Activated CD4-positive, alpha-beta T cell treated with anti-CD3 and anti-CD28 coated beads, Interleukin-2, amount 10 ng/mL, durations not matched to agents 24 days and 14 days (primary cell): Measurements from ENCODE around the gene RAI14. TPM values are rescaled to one million over a fixed set of nuclear protein-coding genes. Genes with fewer than 3 reads are reported as not detected.
A peak's percentile ranks its signal among the peaks of the same experiment; 100 is the strongest.

Experiments used
- DNase-seq: peaks from one replicate; pipeline ENCODE4 v3.0.0; 2022
- H3K27ac Mint-ChIP-seq: one replicate; pipeline ENCODE4 v1.8.0; 2022; ENCODE audit warnings: mild to moderate bottlenecking, mixed read lengths
- H3K27me3 Mint-ChIP-seq: one replicate; pipeline ENCODE4 v1.8.0; 2022; ENCODE audit warnings: mixed read lengths
- H3K36me3 Mint-ChIP-seq: one replicate; pipeline ENCODE4 v1.8.0; 2022; ENCODE audit warnings: low read depth, mild to moderate bottlenecking, mixed read lengths
- H3K4me1 Mint-ChIP-seq: one replicate; pipeline ENCODE4 v1.8.0; 2021; ENCODE audit warnings: mixed read lengths
- H3K4me3 Mint-ChIP-seq: one replicate; pipeline ENCODE4 v1.8.0; 2022; ENCODE audit warnings: mild to moderate bottlenecking, moderate library complexity, mixed read lengths
- H3K9me3 Mint-ChIP-seq: one replicate; pipeline ENCODE4 v1.8.0; 2021; ENCODE audit warnings: mixed read lengths
- intact Hi-C: fragments of 100-400 bp; cut with micrococcal nuclease; formaldehyde crosslinking; loops from one replicate; pipeline ENCODE4 v1.15.1; 2023
- total RNA-seq: library from RNA; stranded (reverse); gene quantifications from 2 replicates; pipeline ENCODE4 v1.2.3, GENCODE V29; 2022

The RAI14 gene
- total RNA-seq, 1 donor from 2014 or later = 5.1 TPM

DNA sequence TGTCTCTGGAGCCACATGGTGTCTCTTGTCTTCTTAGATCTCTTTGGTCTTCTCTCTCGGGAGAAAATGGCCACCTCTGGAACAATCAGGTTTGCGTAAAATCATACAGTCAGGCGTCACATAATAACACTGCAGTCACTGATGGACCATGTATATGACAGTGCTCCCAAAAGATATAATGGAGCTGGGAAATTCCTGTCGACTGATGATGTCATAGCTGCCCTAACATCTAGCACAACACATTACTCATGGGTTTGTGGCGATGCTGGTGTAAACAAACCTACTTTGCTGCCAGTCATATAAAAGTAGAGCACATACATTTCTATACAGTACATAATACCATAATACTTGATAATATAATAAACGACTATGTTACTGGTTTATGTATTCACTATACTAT lies 30.1 kb upstream of the RAI14 start:
- no peak overlapping the region for H3K4me3 Mint-ChIP-seq
- no peak for DNase-seq
- H3K36me3 Mint-ChIP-seq = no peaks in the 10 kb centered on the region
- peaks cover 3% of the 10 kb centered on the region for H3K4me1 Mint-ChIP-seq
- no peaks in the 10 kb centered on the region for H3K27me3 Mint-ChIP-seq
- intact Hi-C loops = no loop called here
- H3K9me3 Mint-ChIP-seq = no peaks in the 10 kb centered on the region
- H3K27ac Mint-ChIP-seq = no peak overlapping the region

DNA sequence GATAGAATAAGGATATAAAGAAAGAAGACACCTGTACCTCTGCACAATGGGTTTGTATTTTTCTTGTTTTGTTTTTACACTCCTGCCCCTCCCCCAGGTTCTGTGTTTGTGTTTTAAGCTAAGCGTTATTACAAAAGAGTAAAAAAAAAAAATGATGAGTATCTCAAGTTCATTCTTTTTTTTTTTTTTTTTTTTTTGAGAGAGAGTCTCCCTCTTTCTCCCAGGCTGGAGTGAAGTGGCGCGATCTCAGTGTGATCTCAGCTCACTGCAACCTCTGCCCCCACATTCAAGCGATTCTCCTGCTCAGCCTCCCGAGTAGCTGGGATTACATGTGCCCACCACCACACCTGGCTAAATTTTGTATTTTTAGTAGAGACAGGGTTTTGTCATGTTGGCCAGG lies 29.4 kb upstream of the RAI14 start:
- no peak overlapping the region for H3K4me3 Mint-ChIP-seq
- no peaks in the 10 kb centered on the region for H3K36me3 Mint-ChIP-seq
- no peaks in the 10 kb centered on the region for H3K27me3 Mint-ChIP-seq
- no peaks in the 10 kb centered on the region for H3K9me3 Mint-ChIP-seq
- H3K4me1 Mint-ChIP-seq = peaks cover under 1% of the 10 kb centered on the region
- H3K27ac Mint-ChIP-seq = no peak overlapping the region
- no peak for DNase-seq
- intact Hi-C loops = no loop called here

DNA sequence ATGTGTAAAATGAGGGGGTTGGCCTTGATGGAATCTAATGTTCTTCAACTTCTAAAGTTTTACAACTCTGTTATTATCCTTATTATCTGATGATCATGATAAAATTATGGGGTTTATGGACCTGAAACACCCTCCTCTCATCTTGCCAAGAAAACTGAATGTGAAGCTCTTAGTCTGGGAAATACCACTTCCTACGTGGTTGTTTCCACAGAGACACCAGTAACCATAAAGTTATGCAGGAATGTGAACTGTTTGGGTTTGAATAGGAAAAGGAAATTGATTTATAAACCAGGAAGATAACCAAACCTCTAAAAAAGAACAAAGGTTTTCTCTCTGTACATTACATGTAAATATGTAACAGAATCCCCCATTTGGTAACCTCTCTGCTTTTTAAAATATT lies 28.3 kb upstream of the RAI14 start:
- Mint-ChIP-seq H3K36me3 (no peaks in the 10 kb centered on the region), H3K27me3 (no peaks in the 10 kb centered on the region)

DNA sequence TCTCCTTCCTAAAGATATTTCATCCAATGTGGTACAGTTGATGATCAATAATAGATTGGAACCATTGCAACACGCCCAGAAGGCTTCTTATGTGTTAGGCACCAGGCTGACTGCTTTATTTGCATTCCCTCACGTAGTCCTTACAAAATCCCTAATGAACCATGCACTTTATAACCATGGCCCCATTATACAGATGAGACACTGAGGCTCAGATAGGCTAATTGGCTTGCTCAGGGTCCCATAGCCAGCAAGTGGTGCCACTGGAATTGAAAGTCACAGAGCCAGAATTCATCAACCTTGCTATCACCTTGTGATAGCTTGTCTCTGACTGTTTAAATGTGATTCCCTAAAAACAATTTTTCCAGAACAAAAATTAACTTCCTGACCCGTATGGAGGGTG lies 27.8 kb upstream of the RAI14 start:
- H3K4me3 Mint-ChIP-seq = no peak overlapping the region
- no peak for DNase-seq
- no peaks in the 10 kb centered on the region for H3K4me1 Mint-ChIP-seq
- no peaks in the 10 kb centered on the region for H3K36me3 Mint-ChIP-seq
- no peaks in the 10 kb centered on the region for H3K27me3 Mint-ChIP-seq
- intact Hi-C loops = no loop called here
- H3K27ac Mint-ChIP-seq = no peak overlapping the region
- no peaks in the 10 kb centered on the region for H3K9me3 Mint-ChIP-seq

More for the DNA sequence above, 28.3 kb upstream of the RAI14 start:
- Mint-ChIP-seq H3K4me1 (no peaks in the 10 kb centered on the region), H3K27ac (no peak overlapping the region), H3K4me3 (no peak overlapping the region), H3K9me3 (no peaks in the 10 kb centered on the region)
- intact Hi-C loops = no loop called here
- DNase-seq = no peak

DNA sequence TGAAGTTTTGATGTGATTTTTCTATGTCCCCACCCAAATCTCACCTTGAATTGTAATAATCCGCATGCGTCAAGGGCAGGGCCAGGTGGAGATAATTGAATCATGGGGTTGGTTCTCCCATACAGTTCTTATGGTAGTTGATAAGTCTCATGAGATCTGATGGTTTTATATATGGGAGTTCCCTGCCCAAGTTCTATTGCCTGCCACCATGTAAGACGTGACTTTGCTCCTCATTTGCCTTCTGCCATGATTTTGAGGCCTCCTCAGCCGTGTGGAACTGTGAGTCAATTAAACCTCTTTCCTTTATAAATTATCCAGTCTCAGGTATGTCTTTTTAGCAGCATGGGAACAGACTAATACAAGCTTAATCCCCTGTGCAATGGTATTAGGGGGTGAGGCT lies 25.5 kb upstream of the RAI14 start:
- no peak overlapping the region for H3K4me3 Mint-ChIP-seq
- no peaks in the 10 kb centered on the region for H3K27me3 Mint-ChIP-seq
- intact Hi-C loops = no loop called here
- no peaks in the 10 kb centered on the region for H3K9me3 Mint-ChIP-seq
- DNase-seq = no peak
- no peaks in the 10 kb centered on the region for H3K36me3 Mint-ChIP-seq
- no peaks in the 10 kb centered on the region for H3K4me1 Mint-ChIP-seq
- no peak overlapping the region for H3K27ac Mint-ChIP-seq

DNA sequence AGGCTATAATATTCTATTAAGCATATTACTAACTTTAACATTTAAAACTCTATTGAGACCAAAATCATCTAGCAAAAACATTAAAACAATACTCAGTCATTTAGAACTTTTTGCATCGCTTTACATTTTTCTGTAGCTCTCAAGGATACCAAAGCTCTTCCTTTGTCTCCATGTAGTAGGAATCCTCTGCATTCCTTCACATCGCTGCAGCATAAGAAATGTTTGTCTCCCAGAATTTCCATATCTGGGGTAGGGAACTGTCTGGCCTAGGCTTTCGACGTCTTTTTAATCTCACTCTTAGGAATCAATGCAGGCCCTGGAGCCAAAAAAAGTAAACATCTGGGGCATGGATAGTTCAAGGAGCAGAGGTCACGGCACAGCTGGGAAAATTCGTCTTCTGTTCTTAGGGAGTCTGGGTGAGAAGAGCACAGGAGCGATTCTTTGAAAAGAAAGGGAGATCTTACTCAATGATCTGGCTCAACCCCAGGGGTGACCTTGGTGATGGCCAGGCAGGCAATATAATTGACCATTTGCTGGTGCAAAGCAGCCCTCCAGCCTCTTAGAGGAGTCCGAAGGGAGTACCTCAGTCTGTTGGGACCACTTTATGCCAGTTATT lies 23.2 kb upstream of the RAI14 start:
- no peak for DNase-seq
- intact Hi-C loops = no loop called here
- H3K4me1 Mint-ChIP-seq = no peaks in the 10 kb centered on the region
- no peak overlapping the region for H3K27ac Mint-ChIP-seq
- H3K27me3 Mint-ChIP-seq = no peaks in the 10 kb centered on the region
- H3K4me3 Mint-ChIP-seq = no peak overlapping the region
- no peaks in the 10 kb centered on the region for H3K9me3 Mint-ChIP-seq
- H3K36me3 Mint-ChIP-seq = no peaks in the 10 kb centered on the region

DNA sequence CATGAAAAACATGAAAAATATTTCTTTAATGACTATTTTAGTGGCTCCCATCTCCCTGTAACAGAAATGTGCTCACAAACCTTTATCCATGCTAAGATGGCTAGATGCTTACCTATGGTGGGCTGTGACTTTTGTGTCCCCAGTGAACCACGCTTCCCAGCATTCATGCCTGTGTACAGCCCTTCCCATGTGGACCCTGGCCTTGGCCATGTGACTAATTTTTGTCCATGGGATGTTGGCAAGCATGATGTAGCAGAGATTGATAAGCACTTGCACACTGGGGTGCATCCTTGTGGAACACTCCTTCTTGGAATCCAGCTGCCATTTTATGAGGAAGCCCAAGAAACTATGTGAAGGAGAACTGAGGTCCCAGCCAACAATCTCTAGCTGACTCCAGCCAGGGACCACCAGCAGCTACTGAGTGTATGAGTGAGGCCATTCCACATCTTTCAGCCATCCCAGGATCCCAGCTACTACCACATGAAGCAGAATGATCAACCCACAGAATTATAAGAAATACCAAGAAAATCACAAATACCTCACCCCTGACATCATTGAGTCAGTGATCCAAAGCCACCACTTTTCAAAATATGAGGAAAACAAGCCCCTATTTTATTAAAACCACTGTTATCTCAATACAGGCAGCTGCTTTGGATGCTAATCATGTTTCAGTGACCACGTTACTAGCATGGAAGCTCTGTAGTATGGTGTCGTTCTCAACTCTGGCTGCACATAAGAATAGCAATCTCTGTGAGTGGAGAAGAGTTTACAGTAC lies 16.1 kb upstream of the RAI14 start:
- DNase-seq = no peak
- H3K4me1 Mint-ChIP-seq = no peaks in the 10 kb centered on the region
- no peaks in the 10 kb centered on the region for H3K27me3 Mint-ChIP-seq
- no peaks in the 10 kb centered on the region for H3K36me3 Mint-ChIP-seq
- intact Hi-C loops = no loop called here
- no peak overlapping the region for H3K27ac Mint-ChIP-seq
- no peaks in the 10 kb centered on the region for H3K9me3 Mint-ChIP-seq
- H3K4me3 Mint-ChIP-seq = no peak overlapping the region

DNA sequence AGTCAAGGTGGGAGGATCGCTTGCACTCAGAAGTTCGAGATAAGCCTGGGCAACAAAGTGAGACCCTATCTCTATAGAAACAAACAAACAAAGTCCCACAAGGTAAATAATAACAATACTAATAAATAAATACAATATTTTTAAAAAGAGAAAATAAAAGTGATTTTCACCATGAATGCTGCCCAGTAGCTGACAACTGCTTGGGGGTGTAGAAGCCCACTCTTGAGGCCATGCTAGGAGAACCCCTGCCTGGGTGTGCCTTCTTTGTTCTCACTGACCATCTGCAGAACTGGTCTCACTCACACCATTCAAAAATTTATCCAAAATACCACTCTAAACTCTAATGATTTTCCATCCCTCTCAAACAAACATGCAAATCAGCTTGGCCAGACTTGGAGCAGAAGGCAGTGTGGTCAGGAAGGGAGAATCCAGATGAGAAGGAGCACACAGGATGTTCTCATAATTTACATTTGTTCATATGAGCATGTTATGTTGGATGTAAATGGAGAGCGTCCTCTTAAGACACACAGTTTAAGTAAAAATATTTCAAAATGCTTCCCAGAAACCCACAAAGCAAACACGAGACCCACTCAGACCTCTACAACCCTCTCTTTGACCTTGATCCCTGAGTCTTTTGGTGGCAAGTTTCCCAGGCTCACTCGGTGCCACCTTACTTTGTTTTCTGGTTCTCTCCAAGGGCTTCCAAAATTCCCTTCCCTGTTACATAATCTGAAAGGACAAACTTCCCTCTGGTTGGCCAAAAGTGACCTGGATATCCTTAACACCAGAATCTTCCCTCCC lies 7.9 kb upstream of the RAI14 start:
- intact Hi-C loops = no loop called here
- Mint-ChIP-seq H3K9me3 (no peaks in the 10 kb centered on the region), H3K4me1 (no peaks in the 10 kb centered on the region), H3K36me3 (no peaks in the 10 kb centered on the region), H3K27me3 (peaks cover 19% of the 10 kb centered on the region), H3K27ac (no peak overlapping the region), H3K4me3 (no peak overlapping the region)
- DNase-seq = no peak

DNA sequence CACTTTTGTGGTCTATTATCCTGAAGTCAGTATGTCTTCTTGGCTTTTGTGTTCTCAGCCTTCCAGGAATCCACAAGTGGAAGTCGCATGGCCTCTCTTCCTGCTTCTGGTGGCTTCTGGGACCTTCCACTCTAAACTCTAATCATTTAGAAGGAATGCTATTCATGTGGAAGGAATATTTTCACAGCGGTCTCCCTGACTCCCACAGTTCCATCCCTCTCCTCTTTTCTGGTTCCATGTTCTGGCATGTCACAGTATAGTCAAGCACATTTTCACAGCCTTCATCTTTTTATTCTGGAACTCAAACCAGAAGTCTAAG lies 7.3 kb upstream of the RAI14 start:
- H3K27ac Mint-ChIP-seq = no peak overlapping the region
- no peak overlapping the region for H3K4me3 Mint-ChIP-seq
- intact Hi-C loops = no loop called here
- DNase-seq = no peak
- no peaks in the 10 kb centered on the region for H3K4me1 Mint-ChIP-seq
- H3K9me3 Mint-ChIP-seq = no peaks in the 10 kb centered on the region
- peaks cover 23% of the 10 kb centered on the region for H3K27me3 Mint-ChIP-seq
- H3K36me3 Mint-ChIP-seq = no peaks in the 10 kb centered on the region

DNA sequence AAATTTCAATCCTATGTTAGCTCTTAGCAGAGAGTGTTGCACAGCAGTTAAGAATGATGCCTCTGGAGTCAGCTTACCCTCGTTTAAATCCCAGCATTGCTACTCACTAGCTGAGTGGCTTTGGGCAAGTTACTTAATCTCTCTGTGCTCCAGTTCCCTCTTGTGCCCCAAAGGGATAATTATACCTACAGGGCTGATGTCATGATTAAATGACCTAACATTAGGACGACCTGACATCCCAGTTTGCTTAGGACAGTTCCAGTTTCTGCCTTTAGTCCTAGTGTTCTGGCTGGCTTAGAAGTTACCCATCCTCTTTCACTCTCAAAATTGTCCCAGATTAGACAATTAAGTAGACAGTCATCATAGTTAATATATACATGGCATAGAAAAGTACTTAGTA lies 4.3 kb upstream of the RAI14 start:
- H3K4me1 Mint-ChIP-seq = peaks cover 8% of the 10 kb centered on the region
- no peaks in the 10 kb centered on the region for H3K36me3 Mint-ChIP-seq

DNA sequence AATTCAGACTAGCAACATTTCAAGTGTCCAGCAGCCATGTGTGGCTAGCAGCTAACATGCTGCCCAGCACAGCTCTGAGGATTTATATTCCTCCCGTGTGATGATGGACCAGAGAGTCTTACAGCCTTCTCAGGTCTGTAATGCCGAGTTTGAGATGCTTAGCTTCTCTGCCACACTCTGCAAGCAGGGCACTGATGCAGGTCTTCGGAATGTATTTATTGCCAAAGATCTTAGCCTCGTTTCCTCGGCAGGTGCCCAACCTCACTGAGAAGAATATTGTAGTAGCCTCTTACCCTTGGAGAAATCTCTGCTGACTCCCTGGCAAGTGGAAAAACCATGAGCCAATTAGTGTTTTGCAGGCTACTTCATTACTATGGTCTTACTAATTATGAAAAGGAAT lies 3.7 kb upstream of the RAI14 start:
- H3K4me1 Mint-ChIP-seq = peaks cover 10% of the 10 kb centered on the region
- no peaks in the 10 kb centered on the region for H3K36me3 Mint-ChIP-seq
- no peak overlapping the region for H3K4me3 Mint-ChIP-seq
- intact Hi-C loops = no loop called here
- H3K9me3 Mint-ChIP-seq = no peaks in the 10 kb centered on the region
- H3K27me3 Mint-ChIP-seq = peaks cover 46% of the 10 kb centered on the region
- no peak overlapping the region for H3K27ac Mint-ChIP-seq
- DNase-seq = no peak

More for the DNA sequence above, 4.3 kb upstream of the RAI14 start:
- H3K9me3 Mint-ChIP-seq = no peaks in the 10 kb centered on the region
- intact Hi-C loops = no loop called here
- H3K27ac Mint-ChIP-seq = no peak overlapping the region
- peaks cover 42% of the 10 kb centered on the region for H3K27me3 Mint-ChIP-seq
- no peak overlapping the region for H3K4me3 Mint-ChIP-seq
- DNase-seq = no peak

DNA sequence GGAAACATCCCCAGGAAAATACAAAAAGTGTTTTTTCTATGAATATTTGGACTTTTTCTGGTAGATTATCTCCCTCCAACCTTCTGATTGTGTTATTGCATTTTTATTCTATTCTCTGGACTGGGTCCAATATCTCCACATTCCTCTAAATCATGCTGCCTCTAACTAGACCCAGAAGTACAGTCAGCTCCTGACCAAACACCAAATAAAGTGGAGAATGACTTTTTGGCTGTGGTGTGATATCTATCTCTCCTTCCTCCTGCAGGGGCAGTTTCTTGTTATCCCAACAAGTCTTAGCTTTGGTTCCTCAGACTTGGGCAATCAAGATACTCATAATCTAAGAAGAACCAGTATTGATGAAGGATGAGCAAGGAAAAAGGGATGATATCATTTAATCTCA lies 3.2 kb upstream of the RAI14 start:
- H3K36me3 Mint-ChIP-seq = no peaks in the 10 kb centered on the region
- H3K27ac Mint-ChIP-seq = no peak overlapping the region
- intact Hi-C loops = no loop called here
- DNase-seq = no peak
- H3K27me3 Mint-ChIP-seq = peaks cover 51% of the 10 kb centered on the region
- H3K4me1 Mint-ChIP-seq = peaks cover 15% of the 10 kb centered on the region
- H3K4me3 Mint-ChIP-seq = no peak overlapping the region
- no peaks in the 10 kb centered on the region for H3K9me3 Mint-ChIP-seq

DNA sequence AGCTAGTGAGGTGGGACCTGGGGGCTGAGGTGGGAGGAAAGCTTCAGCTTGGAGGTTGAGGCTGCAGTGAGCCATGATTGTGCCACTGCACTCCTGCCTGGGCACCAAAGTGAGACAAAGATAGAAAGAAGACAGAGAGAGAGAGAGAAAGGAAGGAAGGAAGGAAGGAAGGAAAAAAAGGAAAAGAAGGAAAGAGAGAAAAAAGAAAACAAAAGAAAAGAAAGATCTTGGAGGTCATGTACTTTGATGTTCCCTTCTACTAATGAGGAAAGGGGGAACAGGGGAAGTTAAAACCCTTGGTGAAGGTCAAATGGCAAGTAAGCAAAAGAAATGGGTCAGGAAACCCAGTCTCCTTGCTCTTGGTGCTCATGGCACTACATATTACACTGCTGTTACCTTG lies 2.4 kb upstream of the RAI14 start:
- Mint-ChIP-seq H3K4me3 (no peak overlapping the region), H3K27ac (no peak overlapping the region), H3K9me3 (no peaks in the 10 kb centered on the region), H3K27me3 (peaks cover 54% of the 10 kb centered on the region), H3K36me3 (no peaks in the 10 kb centered on the region), H3K4me1 (peaks cover 15% of the 10 kb centered on the region)
- intact Hi-C loops = no loop called here
- no peak for DNase-seq

DNA sequence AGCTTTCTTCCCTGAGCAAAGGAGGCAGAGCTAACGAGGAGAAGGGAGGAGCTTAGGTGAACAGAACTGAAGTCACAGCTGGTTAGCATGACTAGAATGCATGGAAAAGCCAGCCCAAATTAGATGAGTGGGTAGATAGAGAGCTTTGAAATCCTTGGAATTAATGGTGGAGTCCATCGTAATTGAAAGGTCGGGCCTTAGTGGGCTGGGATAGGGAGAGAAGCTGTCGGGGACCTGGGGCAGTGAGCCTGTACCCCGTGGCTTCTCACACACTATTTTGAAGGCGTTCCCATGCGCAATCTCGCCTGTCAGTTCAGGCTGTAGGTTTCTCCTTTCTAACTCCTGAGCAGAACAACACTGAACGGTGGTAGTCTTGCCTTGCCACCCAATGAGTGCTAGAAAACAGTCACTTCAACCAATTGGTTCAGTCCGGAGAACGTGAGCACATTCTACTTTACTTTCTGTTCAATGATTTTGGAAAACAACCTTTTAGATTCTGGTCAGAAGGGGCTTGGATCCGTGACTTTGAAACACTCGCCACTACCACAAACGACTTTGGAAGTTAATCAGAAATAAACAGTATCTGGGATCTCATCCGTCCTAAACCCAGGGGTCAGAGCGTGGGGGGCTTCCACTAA lies 655 bp upstream of the RAI14 start:
- Mint-ChIP-seq H3K36me3 (no peaks in the 10 kb centered on the region), H3K9me3 (no peaks in the 10 kb centered on the region), H3K4me3 (peak overlapping the region; percentile 86), H3K27ac (peak overlapping the region; percentile 26), H3K4me1 (peaks cover 15% of the 10 kb centered on the region), H3K27me3 (peaks cover 55% of the 10 kb centered on the region)
- DNase-seq = peak; percentile 74
- intact Hi-C loops = no loop called here
